ENCODE data around the gene DPH2.

DNA sequence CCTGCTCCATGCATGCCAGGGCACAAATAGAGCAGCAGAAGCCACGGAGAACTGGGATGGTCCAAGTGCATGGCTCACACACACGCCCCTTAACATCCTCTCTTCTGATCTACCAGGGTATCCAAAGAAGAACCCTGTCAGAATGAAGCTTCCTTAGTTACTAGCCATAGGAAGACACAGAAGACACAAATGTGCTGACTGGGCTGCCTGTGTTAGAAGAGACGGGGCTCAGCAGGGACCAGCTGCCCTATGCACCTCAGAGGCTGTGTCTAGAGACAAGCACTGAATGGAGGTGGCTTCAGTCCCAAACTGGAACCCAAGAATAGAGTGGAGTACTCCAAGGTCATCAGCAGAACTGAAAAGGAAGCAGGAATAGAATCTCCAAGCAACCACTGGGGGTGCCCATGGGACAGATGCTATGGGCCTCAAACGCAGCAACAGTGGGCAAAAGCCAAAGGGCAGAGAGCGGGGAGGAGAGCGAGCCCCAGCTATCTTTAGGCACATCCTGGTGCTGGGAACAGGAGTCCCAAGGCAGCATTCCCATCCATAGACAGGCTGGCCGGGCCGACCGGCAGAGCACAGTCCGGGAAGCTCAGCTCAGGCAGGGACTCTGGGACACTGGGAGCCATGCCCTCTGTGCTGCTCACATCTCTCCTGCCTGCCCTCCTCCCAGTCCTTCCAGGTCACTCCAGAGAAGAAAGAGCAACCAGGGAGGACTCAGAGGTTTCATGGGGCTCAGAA lies 51.9 kb downstream of the DPH2 start:
- TF ChIP-seq CTCF (IDR thresholded peaks at IDR 0.05; ENCODE audit: poor library complexity, severe bottlenecking) (no peak), EP300 (conservative IDR thresholded peaks at IDR 0.05; ENCODE audit: poor library complexity, severe bottlenecking) (no peak), RAD21 (conservative IDR thresholded peaks at IDR 0.05) (no peak), POLR2AphosphoS5 (IDR thresholded peaks at IDR 0.05) (no peak), TAF1 (IDR thresholded peaks at IDR 0.05; ENCODE audit: low read depth) (no peak), EZH2 (IDR thresholded peaks at IDR 0.05; ENCODE audit: borderline replicate concordance, insufficient read depth, low read length, poor library complexity, severe bottlenecking) (no peak)
